GM18907 (cell line): ENCODE data around the gene FAM184B.

Experiments
- ATAC-seq: cut with Tn5 transposase; IDR thresholded peaks from one replicate; pipeline ENCODE4 v1.9.1; 2021; ENCODE audit warnings: mild to moderate bottlenecking, moderate library complexity; ENCODE audit not compliant: unreplicated experiment

Gene FAM184B

DNA sequence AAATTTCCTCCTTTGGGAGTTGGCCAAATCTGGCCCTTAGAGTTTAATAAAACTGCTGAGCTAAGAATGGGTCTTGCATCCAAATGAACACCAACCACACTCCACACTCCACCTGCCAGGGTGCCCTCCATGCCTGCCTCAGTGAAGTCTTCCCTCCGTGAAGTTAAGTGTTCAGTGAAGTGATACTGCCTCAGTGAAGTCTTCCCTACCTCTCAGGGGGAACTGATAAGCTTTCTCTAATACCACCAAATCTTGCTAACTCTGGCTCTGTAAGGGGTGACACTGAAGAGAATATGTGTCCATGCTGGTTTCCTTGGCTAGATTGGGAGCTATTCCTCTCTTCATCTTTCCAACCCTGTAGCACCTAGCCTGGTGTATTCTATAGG, 139.0 kb downstream of the FAM184B start:
- ATAC-seq, result no peak

DNA sequence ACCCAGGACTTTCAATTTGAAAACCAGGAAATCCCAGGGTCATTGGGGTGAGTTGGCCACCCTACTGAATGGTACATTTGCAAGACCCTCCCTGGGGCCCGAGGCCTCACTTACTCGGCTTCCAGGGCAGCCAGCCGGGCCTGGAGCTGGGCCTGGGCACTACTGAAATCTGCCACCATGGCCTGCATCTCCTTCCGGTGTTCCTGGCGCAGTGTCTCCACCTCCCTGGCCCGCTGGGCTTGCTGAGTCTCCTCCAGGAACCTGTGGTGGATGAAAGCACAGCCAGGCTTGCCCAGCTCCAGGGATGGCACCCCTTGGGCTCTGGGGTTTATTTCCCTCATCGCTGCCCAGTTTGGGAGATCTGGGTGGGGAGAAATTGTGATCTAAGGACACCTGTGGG, 142.3 kb downstream of the FAM184B start:
- no peak for ATAC-seq

DNA sequence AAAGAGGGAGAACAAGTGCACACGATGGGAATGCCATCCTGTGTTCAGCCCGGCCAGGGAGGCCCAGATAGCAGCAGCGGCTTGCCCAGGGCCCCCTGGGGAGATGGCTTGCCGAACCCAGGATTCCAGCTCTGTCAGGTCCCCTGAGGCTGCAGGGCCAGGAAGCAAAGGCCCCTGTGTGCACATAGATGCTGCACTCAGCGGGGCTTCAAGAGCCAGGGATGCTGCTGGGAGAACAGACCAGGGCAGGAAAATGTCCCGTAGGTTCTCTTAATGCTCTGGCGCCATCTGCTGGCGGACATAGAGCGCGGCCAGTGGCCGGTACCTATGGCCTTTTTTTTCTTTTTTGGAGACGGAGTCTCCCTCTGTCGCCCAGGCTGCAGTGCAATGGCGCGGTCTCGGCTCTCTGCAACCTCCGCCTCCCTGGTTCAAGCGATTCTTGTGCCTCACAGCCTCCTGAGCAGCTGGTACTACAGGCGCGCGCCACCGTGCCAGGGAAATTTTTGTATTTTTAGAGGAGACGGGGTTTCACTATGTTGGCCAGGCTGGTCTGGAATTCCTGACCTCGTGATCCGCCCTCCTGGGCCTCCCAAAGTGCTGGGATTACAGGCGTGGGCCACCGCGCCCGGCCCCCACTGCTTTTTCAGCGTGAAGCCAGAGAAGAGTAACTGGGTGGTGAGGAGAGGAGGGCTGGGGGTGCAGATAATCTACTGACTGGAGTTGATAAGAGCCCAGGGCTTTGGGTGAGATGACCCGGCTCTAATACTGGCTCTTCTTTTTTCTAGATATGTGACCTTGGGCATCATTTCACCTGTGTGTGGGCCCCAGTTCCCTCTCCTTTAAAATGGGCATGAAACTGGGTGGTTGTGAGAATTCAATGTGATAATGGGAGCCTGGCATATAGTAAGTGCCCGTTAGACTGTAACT, 144.5 kb downstream of the FAM184B start:
- ATAC-seq, result peak; percentile 87

DNA sequence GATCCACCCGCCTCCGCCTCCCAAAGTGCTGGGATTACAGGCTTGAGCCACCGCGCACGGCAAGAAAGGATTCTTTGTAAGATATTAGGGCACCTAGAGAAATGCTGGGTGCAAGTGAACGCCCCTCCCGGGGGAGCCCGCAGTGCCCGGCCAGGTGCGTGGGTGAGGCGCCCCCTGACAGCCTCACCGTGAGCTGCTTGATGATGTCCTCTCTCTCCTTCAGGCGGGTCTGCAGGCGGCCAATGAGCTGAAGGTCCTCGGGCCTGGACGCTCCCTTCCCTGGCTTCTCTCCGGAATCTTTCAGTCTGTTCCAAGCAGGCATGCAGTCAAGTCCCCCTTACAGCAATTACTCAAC, 145.1 kb downstream of the FAM184B start:
- peak; percentile 26 for ATAC-seq

DNA sequence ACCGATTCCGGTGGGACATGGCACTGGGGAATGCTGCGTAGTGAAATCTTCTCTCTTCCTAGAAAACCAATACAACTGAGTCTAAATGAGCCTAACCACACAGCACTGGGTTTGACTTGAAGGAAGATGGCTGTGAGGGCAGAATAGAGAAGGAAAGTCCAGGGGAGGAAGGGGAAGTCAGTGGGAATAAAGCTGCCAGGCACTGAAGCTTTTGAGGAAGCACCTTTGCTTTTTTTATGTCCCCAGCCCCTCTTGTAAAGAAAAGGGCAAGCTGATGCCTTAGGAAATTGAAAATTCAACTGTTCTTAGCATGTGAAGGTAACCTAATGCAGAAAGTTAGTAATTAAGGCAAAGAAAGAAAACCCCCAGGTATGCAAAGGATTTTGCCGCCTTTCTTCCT, 146.4 kb downstream of the FAM184B start:
- no peak for ATAC-seq

DNA sequence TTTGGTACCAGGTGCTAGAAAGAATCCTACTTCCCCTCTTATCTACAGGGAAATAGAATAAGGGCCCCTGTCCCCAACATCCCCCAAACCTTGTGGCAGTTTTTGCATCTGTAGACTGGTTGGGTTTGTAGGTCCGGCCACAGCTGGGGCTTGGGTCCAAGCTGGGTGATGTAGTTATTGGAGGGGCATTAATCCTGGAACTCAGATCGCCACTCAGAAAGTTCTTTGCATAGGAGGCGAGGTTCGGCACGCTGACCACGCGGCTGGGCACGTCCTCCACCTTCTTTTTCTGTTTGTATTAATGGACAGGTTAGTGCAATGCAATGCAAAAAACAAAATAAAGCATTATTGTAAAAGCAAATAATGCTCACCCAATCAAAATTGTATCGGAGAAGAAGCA, 147.8 kb downstream of the FAM184B start:
- ATAC-seq, result no peak

DNA sequence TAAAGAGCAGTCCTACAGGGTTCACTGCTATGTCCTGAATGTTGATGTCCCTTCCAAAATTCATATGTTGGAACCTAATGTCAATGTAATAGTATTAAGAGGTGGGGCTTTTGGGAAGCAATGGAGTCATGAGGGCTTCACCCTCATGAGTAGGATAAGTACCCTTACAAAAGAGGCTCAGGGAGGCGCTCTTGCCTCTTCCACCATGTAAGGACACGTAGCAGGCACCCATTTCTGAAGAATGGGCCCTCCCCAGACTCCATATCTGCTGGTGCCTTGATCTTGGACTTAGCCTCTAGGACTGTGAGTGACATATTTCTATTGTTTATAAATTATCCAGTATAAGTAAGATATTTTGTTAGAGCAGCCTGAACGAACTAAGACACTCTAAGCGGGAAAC, 151.2 kb downstream of the FAM184B start:
- no peak for ATAC-seq

DNA sequence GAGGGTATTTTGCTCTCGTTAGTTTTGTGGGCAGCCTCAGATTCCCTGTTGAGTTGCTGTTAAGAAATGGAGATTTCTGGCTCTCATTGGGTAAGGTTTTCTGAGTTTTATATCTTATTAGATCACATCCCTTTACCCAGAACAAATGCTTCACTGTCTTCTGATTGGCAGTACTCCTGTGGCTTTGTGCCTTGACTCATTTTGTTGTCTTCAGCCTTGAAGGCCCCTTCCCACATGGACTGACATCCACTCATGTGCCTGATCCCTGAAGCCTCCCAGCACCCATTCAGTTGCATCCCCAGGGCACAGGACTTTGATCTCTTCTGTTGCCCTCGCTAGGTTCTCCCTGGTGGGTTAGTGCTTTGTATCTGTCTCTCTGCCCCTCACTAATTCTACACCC, 156.6 kb downstream of the FAM184B start:
- ATAC-seq, result no peak

DNA sequence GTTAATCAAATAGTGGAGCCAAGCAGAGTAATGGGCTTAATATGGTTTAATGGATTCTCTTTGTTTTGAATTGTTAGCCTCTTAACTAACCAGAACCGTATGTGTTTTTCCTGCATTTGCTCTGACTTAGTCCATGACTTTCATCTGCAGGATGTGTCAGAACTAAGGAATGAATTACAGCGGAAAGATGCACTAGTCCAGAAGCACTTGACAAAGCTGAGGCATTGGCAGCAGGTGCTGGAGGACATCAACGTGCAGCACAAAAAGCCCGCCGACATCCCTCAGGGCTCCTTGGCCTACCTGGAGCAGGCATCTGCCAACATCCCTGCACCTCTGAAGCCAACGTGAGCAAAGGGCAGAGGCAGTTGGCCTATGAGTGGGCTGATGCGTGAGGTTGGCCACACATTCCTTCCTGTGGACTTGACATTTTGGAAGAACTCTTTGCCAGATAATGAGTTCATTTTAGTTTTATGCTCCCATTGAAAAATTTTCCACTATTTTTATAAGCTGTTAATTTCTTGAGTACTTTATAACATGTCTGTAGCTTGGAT, 157.9 kb downstream of the FAM184B start:
- no peak for ATAC-seq

DNA sequence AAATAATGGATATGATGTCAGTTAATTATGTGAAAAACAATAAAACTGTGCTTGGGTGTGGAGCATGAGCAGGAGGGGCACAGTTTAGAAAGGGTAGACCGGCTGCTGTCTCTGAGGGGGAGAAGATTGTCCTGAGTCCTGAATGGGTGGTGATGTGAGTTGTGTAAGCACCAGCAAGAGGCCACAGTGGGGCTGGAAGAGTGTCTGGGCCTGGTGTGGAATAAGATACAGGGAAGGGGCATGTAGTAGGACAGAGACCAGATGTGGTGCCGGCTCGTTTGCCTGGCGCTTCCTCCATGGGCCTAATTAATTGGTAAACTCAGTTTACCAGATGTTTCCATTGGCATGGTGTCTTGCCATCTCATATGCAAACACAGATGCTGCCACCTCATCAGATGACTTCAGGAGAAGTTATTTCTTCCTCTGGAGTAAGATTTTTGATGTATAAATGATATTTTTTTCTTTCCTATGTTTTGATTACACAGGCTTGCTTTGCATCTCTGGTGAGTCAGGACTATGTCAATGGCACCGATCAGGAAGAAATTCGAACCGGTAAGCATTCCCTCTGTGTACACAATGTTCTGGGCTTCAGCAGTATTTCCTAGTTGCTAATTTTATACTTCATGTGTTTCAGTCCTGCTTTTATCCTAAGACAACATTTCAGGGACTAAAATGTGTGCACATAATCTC, 161.9 kb downstream of the FAM184B start:
- ATAC-seq, result no peak

DNA sequence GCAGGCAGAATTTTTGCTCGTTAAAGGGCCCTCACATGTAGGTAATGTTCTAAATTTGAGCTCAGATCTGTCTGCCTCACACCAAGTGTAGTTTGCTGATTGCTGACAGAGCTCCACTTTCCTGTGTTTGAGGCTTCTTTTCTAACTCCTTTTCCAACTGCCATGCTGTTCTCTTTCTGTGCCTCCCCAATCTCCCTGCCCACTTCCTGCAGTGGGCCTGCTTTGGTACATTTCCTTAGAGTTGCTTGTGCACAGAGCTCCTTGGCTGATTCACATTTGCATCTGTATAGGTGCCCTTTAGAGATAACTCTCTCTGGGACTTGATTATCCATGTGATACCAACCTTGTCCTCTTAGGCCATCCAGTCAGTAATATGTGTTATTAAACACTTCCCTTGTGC, 162.5 kb downstream of the FAM184B start:
- ATAC-seq, result no peak

DNA sequence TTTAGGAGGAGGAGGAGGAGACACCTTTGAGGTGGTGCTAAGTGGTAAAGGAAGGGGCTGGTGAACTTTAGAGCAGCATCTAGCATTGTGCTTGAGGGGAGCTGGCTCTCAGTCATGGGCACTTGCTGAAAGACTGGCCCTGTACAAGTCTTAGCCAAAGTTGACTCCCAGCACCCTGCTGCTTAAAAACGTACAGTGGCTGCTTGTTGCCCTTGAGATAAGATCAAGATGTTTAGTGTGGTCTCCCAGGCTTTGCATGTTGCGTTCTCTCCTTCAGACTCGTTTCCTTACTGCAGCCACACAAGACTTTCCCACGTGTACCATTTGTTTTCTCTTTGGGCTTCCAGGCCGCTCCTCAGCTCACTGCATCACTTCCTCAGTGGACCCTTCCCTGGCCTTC, 165.1 kb downstream of the FAM184B start:
- no peak for ATAC-seq

DNA sequence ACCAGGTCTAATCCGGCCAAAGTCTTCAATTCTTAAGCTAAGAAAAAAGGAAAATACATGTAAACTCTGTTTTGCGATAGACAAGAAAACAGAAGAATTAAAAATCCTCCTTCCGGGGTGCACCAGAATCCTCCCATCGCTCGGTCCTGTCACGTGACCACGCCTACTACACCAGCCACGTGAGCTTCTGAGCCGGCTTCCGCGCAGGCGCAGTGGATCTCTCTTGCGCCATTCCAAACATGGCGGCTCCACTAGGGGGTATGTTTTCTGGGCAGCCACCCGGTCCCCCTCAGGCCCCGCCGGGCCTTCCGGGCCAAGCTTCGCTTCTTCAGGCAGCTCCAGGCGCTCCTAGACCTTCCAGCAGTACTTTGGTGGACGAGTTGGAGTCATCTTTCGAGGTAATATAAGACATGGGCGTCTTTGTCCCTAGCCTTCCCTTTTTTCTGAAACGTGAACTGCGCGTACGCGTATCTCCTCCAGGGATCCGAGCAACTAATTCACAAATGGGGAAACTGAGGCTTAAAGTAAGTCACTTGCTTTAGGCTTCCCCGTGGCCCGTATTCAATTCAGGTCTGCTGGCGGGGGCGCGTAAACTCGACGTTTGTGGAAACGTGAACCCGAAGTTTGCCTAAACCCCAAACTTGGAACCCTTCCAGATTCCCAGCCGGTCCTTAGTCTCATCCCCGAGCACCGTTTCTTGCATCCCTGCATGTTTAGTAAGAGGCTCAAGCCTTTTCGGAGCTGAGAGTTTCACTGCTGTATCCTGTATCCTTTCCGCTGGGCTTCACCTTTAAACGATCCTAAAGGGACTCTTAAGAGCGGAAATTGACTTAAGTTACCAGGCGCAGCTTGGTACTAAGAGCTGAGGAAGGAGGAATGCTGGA, 166.8 kb downstream of the FAM184B start, which contains the start of gene MED28:
Gene MED28, plus strand, starts transcription at position 226 of the 884 bp plus-strand sequence. Its CDS starts 14 bp downstream, at position 240.
- peak; percentile 95 for ATAC-seq

DNA sequence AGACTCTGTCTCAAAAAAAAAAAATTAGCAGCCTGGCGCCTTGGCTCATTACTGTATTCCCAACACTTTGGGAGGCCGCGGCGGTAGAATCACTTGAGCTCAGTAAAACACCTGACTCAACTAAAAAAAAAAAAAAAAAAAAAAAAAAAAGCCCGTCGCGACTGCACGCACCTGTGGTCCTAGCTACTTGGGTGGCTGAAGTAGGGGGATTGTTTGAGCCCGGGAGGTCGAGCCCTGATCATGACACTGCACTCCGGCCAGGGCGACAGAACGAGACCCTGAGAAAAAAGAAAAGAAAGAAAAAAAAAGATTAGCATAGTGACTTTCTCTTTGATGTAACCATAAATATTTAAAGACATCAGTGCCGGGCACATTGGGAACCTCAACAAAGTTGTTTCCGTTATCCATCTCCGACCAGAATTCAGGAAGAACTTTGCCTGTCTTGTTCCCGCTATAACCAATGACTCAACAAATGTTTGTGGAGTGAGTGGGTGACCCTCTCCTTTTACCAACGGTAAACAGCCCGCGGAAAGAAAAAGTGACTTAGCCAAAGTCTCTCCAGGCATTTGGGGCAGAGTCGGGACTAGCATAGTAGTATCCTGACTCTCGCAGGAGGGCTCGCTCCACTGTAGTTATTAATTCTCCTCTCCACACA, 167.5 kb downstream of the FAM184B start:
- peak; percentile 50 for ATAC-seq

DNA sequence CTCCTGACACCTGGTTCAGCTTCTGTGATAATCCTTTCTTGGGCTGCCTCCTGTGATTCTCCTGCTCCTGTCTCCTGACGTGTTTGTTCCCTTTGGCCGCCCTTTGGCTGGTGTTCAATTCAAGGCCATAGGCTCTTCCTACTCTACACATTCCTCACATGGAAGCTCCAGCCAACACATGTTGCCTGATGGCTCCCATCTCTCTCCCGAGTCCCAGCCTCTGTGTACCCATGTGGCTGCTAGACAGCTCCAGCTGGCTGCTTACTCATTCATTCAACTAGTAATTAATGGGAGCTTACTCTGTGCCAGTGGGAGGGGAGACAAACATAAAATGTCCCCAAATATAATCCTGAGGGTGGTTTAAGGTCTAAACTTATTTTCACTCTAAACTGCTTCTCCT, 176.2 kb downstream of the FAM184B start:
- no peak for ATAC-seq

DNA sequence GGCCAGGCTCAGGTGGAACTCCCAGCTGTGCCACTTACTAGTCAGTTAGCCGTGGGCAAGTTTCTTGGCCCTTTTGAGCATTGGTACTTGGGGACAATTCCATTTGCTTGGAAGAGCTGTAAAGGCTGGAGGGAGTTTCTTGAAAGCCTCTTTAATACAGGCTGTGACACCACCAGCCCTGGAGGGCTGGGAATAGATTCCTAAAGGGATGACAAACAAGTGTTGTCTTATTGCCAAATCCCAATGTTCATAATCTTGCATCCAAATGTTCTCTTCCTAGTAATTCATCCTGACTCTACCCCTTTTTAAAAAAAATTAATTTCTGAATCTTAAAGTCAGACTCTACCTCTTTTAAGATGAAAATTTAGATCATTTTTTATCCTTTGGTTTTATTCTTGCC, 181.6 kb downstream of the FAM184B start:
- ATAC-seq, result no peak

DNA sequence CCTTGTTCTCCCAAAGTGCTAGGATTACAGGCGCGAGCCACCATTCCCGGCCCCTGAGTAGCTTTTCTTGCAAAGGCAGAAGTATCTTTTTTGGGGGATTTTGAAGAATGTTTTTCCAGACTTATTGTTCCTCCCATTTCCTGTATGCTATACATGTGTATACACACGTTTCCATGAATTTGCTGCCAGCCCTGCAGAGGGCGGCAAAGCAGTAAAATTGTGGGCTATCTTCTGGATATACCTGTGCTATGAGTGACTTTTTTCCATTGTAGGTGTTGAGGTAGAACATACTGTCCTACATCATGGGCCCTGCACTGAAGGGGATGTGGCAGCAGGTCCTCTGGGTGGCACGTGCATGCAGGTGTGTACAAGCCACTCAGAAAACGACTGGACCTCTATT, 183.9 kb downstream of the FAM184B start:
- no peak for ATAC-seq

DNA sequence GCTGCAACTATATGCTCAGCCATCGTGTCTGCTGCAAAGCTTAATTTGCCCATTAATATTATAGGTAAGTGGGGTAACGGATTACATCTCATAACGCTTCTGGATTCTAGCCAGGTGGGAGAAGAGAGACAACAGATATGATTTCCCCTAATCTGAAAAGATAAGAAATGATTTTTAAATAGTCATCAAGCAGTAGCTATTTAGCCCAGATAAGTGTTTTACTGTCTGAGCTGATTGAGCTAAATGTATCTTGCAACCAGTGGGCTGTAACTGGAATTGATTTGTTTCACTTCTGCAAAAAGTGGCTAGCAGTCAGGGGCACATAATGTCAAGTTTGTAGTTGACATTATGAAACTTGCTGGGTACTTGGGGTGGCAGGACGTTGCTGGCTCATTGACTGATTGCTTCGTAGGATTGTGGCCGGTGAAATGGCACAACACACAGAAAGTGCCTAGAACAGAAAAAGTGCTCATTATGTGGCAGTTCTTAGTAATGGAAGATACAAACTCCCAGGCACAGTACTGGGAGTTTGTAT, 185.9 kb downstream of the FAM184B start:
- peak; percentile 93 for ATAC-seq

DNA sequence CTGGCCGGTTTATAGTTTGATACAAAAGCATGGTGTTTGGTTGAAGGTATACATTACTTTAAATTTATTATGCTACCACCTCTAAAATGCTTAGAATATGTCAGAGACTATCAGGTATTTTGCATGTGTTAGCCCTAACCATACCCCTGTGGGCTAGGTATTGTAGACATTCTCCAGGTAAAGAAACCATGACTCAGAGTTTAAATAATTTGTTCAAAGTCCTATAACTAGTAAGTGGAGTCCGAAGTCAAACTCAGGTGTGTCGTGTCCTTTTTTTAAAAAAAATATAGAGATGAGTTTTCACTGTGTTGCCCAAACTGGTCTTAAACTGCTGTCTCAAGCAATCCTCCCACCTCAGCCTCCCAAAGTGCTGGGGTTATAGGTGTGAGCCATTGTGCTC, 192.1 kb downstream of the FAM184B start:
- no peak for ATAC-seq
